ENCODE results near the gene PRKCZ.

DNA sequence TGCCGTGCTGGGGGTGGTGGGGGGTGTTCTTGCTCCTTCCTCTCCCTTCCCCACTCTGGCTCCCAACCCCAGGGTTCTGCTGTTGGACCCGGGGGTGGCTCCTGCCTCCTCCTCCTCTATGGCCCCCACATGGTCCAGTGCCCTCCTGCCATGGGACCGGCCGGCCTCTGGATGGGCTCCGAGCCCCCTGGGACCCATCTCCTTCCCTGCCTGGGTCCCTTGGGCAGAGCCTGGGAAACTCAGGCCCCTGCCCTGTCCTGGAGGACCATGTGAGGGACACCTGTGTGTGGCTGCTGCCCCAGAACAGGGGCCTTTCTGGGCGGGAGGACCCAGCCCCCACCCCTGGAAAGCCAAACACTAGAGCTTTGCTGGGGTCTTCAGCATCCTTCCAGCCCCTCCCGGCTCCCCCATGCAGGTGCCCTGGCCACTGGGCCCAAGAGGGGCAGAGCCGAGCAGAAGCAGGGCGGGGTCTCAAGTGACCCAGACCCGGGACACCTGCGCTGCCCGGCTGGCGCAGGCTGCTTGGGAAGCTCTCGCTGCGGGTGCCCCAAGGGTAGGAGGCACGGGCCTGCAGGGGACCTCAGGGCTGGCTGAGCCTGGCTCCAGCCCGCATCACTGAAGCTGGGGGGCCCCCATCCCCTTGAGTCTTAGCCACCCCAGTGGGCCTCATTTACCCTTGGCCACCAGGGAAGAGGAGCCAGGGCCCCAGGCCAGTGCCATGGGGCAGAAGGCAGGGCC is 146.9 kb downstream of the PRKCZ start:
- TF ChIP-seq, protein P1, sequence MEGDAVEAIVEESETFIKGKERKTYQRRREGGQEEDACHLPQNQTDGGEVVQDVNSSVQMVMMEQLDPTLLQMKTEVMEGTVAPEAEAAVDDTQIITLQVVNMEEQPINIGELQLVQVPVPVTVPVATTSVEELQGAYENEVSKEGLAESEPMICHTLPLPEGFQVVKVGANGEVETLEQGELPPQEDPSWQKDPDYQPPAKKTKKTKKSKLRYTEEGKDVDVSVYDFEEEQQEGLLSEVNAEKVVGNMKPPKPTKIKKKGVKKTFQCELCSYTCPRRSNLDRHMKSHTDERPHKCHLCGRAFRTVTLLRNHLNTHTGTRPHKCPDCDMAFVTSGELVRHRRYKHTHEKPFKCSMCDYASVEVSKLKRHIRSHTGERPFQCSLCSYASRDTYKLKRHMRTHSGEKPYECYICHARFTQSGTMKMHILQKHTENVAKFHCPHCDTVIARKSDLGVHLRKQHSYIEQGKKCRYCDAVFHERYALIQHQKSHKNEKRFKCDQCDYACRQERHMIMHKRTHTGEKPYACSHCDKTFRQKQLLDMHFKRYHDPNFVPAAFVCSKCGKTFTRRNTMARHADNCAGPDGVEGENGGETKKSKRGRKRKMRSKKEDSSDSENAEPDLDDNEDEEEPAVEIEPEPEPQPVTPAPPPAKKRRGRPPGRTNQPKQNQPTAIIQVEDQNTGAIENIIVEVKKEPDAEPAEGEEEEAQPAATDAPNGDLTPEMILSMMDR (IDR thresholded peaks at IDR 0.05; ENCODE audit: insufficient read depth, low read length): no peak
- no peak for TF ChIP-seq SPI1 (IDR thresholded peaks at IDR 0.05; ENCODE audit: borderline replicate concordance, low read depth)
- TF ChIP-seq, protein P2, sequence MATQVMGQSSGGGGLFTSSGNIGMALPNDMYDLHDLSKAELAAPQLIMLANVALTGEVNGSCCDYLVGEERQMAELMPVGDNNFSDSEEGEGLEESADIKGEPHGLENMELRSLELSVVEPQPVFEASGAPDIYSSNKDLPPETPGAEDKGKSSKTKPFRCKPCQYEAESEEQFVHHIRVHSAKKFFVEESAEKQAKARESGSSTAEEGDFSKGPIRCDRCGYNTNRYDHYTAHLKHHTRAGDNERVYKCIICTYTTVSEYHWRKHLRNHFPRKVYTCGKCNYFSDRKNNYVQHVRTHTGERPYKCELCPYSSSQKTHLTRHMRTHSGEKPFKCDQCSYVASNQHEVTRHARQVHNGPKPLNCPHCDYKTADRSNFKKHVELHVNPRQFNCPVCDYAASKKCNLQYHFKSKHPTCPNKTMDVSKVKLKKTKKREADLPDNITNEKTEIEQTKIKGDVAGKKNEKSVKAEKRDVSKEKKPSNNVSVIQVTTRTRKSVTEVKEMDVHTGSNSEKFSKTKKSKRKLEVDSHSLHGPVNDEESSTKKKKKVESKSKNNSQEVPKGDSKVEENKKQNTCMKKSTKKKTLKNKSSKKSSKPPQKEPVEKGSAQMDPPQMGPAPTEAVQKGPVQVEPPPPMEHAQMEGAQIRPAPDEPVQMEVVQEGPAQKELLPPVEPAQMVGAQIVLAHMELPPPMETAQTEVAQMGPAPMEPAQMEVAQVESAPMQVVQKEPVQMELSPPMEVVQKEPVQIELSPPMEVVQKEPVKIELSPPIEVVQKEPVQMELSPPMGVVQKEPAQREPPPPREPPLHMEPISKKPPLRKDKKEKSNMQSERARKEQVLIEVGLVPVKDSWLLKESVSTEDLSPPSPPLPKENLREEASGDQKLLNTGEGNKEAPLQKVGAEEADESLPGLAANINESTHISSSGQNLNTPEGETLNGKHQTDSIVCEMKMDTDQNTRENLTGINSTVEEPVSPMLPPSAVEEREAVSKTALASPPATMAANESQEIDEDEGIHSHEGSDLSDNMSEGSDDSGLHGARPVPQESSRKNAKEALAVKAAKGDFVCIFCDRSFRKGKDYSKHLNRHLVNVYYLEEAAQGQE (IDR thresholded peaks at IDR 0.05; ENCODE audit: insufficient replicate concordance, low read depth): no peak
- no peak for TF ChIP-seq POLR2AphosphoS5 (IDR thresholded peaks at IDR 0.05; ENCODE audit: low read depth)
- no peak for TF ChIP-seq GABPA (IDR thresholded peaks at IDR 0.05; ENCODE audit: low read depth)

Data from HL-60 (cell line).